Heart left ventricle (tissue), 13 donors: ENCODE data around the gene MFSD8.

ENCODE experiments used
- CTCF ChIP-seq, 12 donors: fragments of 200-600 bp; sonication (generic) in 4 of 12; IDR thresholded peaks; one replicate each; pipeline versions ENCODE4 v1.5.0 to v1.8.0; 2018 to 2022; ENCODE audit warnings: antibody characterized with exemption in 12 of 12, mild to moderate bottlenecking in 5 of 12
- POLR2A ChIP-seq, 2 donors: fragments of 450-650 bp; IDR thresholded peaks; one replicate each; pipeline ENCODE4 v1.6.1; 2017; ENCODE audit warnings: antibody characterized with exemption in 2 of 2, mild to moderate bottlenecking in 2 of 2, moderate library complexity in 2 of 2
- donor health status: ischemic (EF 13 %, LVEDD 7.1; RV severe dilation, severe dysfunction).
- donor health status: DM: no; HTN: yes; CAD: no.
- donor health status: DM: no; HTN: no; CAD: no.
- donor health status: ischemic (EF 25% LVEDD 6.9; RV normal size, moderate dysfunction).
- donor health status: ischemic (EF 25% LVEDD 5.7; RV mildly dilated, moderate dysfunction).
- donor health status: ischemic (EF 35%, LVEDD 5.7; RV mildly dilated, moderate dysfunction).
- donor health status: nonischemic (EF 11% LVEDD 7.7; RV severe dilation, severe dysfunction).
- donor health status: DM: yes; HTN: yes; CAD: no.
- donor health status: PGD.
- donor health status: ischemic (EF 29% LVEDD 5.4; RV normal size, mild dysfunction).
- donor health status: nonischemic (EF 23%, LVEDD 6.1; RV moderate dilation, normal function).

DNA sequence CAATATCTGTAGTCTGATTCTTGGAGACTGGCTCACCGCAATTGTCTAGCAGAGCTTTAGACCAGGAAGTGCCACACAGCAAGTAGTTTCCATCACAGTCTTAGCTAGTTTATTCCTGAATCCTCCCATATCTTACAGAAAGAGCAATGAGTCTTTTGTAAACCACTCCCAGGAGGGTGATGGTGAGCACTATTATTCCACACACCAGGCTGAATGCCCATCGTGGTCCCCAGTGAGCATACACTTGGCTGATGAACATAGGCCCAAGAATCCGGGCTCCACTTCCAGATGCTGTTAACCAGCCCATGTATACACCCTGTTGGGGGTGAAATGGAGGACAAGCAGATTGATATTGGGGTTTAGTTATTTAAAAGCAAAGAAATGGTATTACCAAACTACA, 44.5 kb downstream of the MFSD8 start:
- TF ChIP-seq CTCF (IDR thresholded peaks at IDR 0.05), result no peak
- no peak for TF ChIP-seq POLR2A (IDR thresholded peaks at IDR 0.05)
